Stomach (tissue), 4 donors: ENCODE data around the gene JCAD.

Source experiments
- CTCF ChIP-seq, 7 experiments: fragments of 450-650 bp in 4 of 7; fragments of 200-600 bp in 3 of 7; sonication (generic) in 3 of 7; IDR thresholded peaks; one replicate each; pipeline ENCODE4 v1.5.1; 2016 to 2019; ENCODE audit warnings: antibody characterized with exemption in 7 of 7, control low read depth in 2 of 7, mild to moderate bottlenecking in 1 of 7
- EP300 ChIP-seq: sonication (generic); formaldehyde crosslinking; IDR thresholded peaks from one replicate; pipeline ENCODE4 v1.6.1; 2017; ENCODE audit warnings: antibody characterized with exemption

- TF ChIP-seq EP300 (no peak), CTCF (IDR thresholded peaks at IDR 0.05) (no peak)
Measured at GRCh38 chr10:30074933-30075332, 15.5 kb upstream of the JCAD start.
